GM12873 (cell line): ENCODE measurements around the gene CTIF.

Experiments
- CTCF ChIP-seq: IDR thresholded peaks from 2 replicates; pipeline ENCODE4 v1.5.1; 2012; ENCODE audit warnings: low read depth, mild to moderate bottlenecking, moderate library complexity, low read length, control low read depth; ENCODE audit not compliant: insufficient read depth; ENCODE audit errors: missing control alignments

CTIF gene

DNA sequence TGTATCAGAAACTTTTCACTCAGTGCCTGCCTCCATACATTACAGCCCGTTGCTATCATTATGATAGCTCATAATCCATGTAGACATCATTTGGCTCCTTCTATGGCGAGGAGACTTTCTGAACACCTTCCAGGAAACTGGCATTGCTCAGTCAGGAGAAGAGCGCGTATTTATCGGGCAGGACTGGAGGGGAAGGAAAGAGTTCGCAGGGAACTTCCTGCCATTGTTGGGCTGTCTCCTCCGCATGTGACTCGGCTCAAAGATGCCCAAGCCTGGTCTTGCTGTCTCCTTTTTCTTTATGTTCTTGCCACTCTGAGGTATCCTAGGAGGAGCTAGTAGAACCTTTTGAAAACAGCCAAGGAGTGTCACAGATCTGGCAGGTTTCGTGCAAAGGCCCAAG, 156.8 kb downstream of the CTIF start:
- no peak for TF ChIP-seq CTCF

- no peak for TF ChIP-seq CTCF
Observed at GRCh38 chr18:48696218-48696617, 157.4 kb downstream of the CTIF start.

GRCh38 chr18:48697441-48697840, 158.6 kb downstream of the CTIF start:
- no peak for TF ChIP-seq CTCF

DNA sequence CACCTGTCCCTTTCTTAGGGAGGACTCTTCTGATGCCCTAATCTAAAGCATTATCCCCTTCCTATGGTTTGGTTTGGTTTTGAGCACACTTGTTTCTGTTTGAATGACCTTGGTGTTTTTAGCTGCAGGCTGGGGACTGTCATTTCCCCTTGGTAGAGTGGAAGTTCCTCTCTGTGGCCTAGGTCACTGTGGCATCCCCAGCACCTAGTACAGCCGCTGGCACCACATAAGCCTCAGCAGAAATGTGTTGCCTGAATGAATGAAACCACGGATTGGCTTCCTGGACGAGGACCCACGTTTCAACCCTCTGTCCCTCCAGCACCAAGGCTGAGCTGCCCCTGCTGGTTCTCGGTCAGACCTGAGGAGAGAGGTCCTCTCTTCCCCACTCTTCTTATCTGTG, 159.9 kb downstream of the CTIF start:
- no peak for TF ChIP-seq CTCF

- TF ChIP-seq CTCF = no peak
Observed at GRCh38 chr18:48699761-48700160, 160.9 kb downstream of the CTIF start.

- no peak for TF ChIP-seq CTCF
Observed at GRCh38 chr18:48700446-48700845, 161.6 kb downstream of the CTIF start.

DNA sequence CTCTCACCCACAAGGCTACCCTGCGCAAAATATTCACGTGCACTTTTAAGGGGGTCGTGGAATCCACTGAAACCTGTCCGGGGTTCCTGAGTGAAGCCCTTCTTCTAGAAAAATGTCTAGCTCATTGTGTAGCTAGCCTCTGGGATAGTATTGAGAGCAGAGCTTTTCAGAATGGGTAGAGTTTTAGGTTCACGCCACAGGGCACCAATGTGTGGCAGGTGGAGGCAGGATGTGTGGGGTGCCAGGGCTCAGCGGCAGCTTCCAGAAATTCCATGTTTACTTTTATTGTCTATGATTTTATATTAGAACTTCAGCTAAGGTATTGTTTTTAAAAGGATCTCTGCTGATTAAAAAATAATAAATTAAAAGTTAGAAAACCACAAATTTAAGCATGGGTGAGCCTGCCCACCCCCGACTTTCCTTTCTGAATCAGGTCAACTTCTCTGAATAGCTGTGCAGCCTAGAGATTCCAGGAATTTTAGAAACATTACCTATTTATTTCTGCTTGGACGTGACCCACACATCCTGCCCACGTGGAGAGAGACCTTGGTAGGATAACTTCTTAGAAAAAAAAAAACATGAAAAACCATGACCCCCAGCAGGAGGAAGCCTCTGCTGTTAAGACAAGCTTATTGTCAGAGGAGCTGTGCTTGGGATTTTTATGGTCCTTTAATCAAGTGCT, 163.7 kb downstream of the CTIF start:
- TF ChIP-seq CTCF = no peak
